Effector memory CD4-positive, alpha-beta T cell (primary cell): ENCODE measurements around the gene HDLBP.

Source experiments
- DNase-seq, 3 donors: peaks; one replicate each; pipeline ENCODE4 v3.0.0-alpha.2; 2020
- H3K27ac ChIP-seq: 2 replicates; pipeline ENCODE4 v1.7.0; 2013; ENCODE audit warnings: mild to moderate bottlenecking, low read length, moderate library complexity; ENCODE audit not compliant: insufficient read depth, poor library complexity, severe bottlenecking
- H3K27me3 ChIP-seq: replicated peaks from 2 replicates; pipeline ENCODE4 v1.7.0; 2013; ENCODE audit warnings: mild to moderate bottlenecking, low read length; ENCODE audit not compliant: insufficient read depth, control insufficient read depth, poor library complexity, severe bottlenecking
- H3K36me3 ChIP-seq: 2 replicates; pipeline ENCODE4 v1.7.0; 2013; ENCODE audit warnings: mild to moderate bottlenecking, low read length, moderate library complexity; ENCODE audit not compliant: control insufficient read depth, insufficient read depth
- H3K4me1 ChIP-seq: 2 replicates; pipeline ENCODE4 v1.7.0; 2013; ENCODE audit warnings: low read length, mild to moderate bottlenecking; ENCODE audit not compliant: control insufficient read depth, insufficient read depth, poor library complexity, severe bottlenecking
- H3K4me3 ChIP-seq: 2 replicates; pipeline ENCODE4 v1.7.0; 2013; ENCODE audit warnings: low read length, low read depth, mild to moderate bottlenecking; ENCODE audit not compliant: insufficient read depth, poor library complexity, severe bottlenecking
- H3K9me3 ChIP-seq: 2 replicates; pipeline ENCODE4 v1.7.0; 2013; ENCODE audit warnings: mild to moderate bottlenecking, low read length, moderate library complexity; ENCODE audit not compliant: control insufficient read depth

The HDLBP gene

GRCh38 chr2:241215421-241215820 is 100.1 kb downstream of the HDLBP start:
- no peak overlapping the region for H3K4me3 ChIP-seq
- H3K27me3 ChIP-seq, result no peaks in the 10 kb centered on the region
- no peaks in the 10 kb centered on the region for H3K36me3 ChIP-seq
- DNase-seq, result no peak
- H3K9me3 ChIP-seq, result no peaks in the 10 kb centered on the region
- H3K4me1 ChIP-seq, result peaks cover 4% of the 10 kb centered on the region
- H3K27ac ChIP-seq, result no peak overlapping the region

- Histone ChIP-seq H3K9me3 (no peaks in the 10 kb centered on the region), H3K36me3 (no peaks in the 10 kb centered on the region), H3K27ac (no peak overlapping the region), H3K4me3 (no peak overlapping the region), H3K4me1 (peaks cover 4% of the 10 kb centered on the region), H3K27me3 (no peaks in the 10 kb centered on the region)
- DNase-seq, result no peak
Measured at GRCh38 chr2:241214766-241215165, 100.7 kb downstream of the HDLBP start.

GRCh38 chr2:241214209-241214608 is 101.3 kb downstream of the HDLBP start:
- DNase-seq, result no peak
- Histone ChIP-seq H3K27me3 (no peaks in the 10 kb centered on the region), H3K4me3 (no peak overlapping the region), H3K27ac (no peak overlapping the region), H3K9me3 (no peaks in the 10 kb centered on the region), H3K4me1 (peaks cover 4% of the 10 kb centered on the region), H3K36me3 (no peaks in the 10 kb centered on the region)

- H3K4me1 ChIP-seq, result peaks cover 4% of the 10 kb centered on the region
- H3K4me3 ChIP-seq, result no peak overlapping the region
- H3K27ac ChIP-seq, result no peak overlapping the region
- H3K27me3 ChIP-seq, result no peaks in the 10 kb centered on the region
- DNase-seq, result no peak
- no peaks in the 10 kb centered on the region for H3K36me3 ChIP-seq
- H3K9me3 ChIP-seq, result no peaks in the 10 kb centered on the region
Measured at GRCh38 chr2:241213567-241213966, 101.9 kb downstream of the HDLBP start.

GRCh38 chr2:241213041-241213440 is 102.4 kb downstream of the HDLBP start:
- no peak overlapping the region for H3K4me3 ChIP-seq
- no peak for DNase-seq
- peaks cover 4% of the 10 kb centered on the region for H3K4me1 ChIP-seq
- no peaks in the 10 kb centered on the region for H3K27me3 ChIP-seq
- no peaks in the 10 kb centered on the region for H3K36me3 ChIP-seq
- no peak overlapping the region for H3K27ac ChIP-seq
- H3K9me3 ChIP-seq, result no peaks in the 10 kb centered on the region

- no peak overlapping the region for H3K4me3 ChIP-seq
- no peaks in the 10 kb centered on the region for H3K4me1 ChIP-seq
- H3K36me3 ChIP-seq, result no peaks in the 10 kb centered on the region
- no peaks in the 10 kb centered on the region for H3K9me3 ChIP-seq
- no peak overlapping the region for H3K27ac ChIP-seq
- H3K27me3 ChIP-seq, result no peaks in the 10 kb centered on the region
- DNase-seq, result no peak
Measured at GRCh38 chr2:241211276-241211675, 104.2 kb downstream of the HDLBP start.

- Histone ChIP-seq H3K4me1 (no peaks in the 10 kb centered on the region), H3K4me3 (no peak overlapping the region), H3K36me3 (no peaks in the 10 kb centered on the region), H3K27me3 (no peaks in the 10 kb centered on the region), H3K27ac (no peak overlapping the region), H3K9me3 (no peaks in the 10 kb centered on the region)
- no peak for DNase-seq
Measured at GRCh38 chr2:241209271-241209670, 106.2 kb downstream of the HDLBP start.

- Histone ChIP-seq H3K9me3 (no peaks in the 10 kb centered on the region), H3K4me1 (no peaks in the 10 kb centered on the region), H3K4me3 (no peak overlapping the region), H3K36me3 (no peaks in the 10 kb centered on the region), H3K27ac (no peak overlapping the region), H3K27me3 (no peaks in the 10 kb centered on the region)
- DNase-seq, result no peak
Measured at GRCh38 chr2:241208058-241208457, 107.4 kb downstream of the HDLBP start.

GRCh38 chr2:241207641-241208040 is 107.8 kb downstream of the HDLBP start:
- no peak for DNase-seq
- Histone ChIP-seq H3K36me3 (no peaks in the 10 kb centered on the region), H3K27me3 (no peaks in the 10 kb centered on the region)

GRCh38 chr2:241207151-241207550 is 108.3 kb downstream of the HDLBP start:
- Histone ChIP-seq H3K27me3 (no peaks in the 10 kb centered on the region), H3K4me3 (no peak overlapping the region), H3K27ac (no peak overlapping the region), H3K9me3 (no peaks in the 10 kb centered on the region), H3K4me1 (no peaks in the 10 kb centered on the region), H3K36me3 (no peaks in the 10 kb centered on the region)
- DNase-seq, result no peak

More at GRCh38 chr2:241207641-241208040, 107.8 kb downstream of the HDLBP start:
- no peak overlapping the region for H3K27ac ChIP-seq
- H3K4me1 ChIP-seq, result no peaks in the 10 kb centered on the region
- no peak overlapping the region for H3K4me3 ChIP-seq
- H3K9me3 ChIP-seq, result no peaks in the 10 kb centered on the region

GRCh38 chr2:241205086-241205485 is 110.4 kb downstream of the HDLBP start:
- H3K27me3 ChIP-seq, result no peaks in the 10 kb centered on the region
- DNase-seq, result no peak
- H3K4me1 ChIP-seq, result no peaks in the 10 kb centered on the region
- H3K9me3 ChIP-seq, result no peaks in the 10 kb centered on the region
- no peaks in the 10 kb centered on the region for H3K36me3 ChIP-seq
- no peak overlapping the region for H3K4me3 ChIP-seq
- H3K27ac ChIP-seq, result no peak overlapping the region
